NCI-H510A (cell line): ENCODE results near the gene TP73.

ENCODE experiments used
- DNase-seq: peaks from one replicate; lab custom pipeline; 2025; lab: John Stamatoyannopoulos, UW

TP73 gene

DNA sequence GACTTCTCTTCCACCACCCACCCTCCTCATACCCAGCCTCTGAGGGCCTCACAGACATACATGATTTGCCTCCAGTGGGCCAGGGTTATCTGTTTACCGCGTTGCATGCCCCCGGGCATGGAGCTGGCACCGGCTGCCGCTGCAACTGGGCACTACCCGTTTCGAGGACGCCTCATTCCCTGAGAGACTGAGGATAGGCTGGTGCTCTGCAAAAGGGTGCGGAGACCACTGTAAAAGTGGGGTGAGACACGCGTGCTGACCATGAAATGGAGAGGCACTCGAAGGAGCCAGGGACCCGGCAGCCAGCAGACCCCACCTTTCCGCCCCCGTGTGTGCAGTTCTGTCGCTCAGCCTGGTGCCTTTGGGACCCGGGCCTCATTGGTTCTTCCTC lies 20.6 kb downstream of the TP73 start:
- DNase-seq, result no peak

DNA sequence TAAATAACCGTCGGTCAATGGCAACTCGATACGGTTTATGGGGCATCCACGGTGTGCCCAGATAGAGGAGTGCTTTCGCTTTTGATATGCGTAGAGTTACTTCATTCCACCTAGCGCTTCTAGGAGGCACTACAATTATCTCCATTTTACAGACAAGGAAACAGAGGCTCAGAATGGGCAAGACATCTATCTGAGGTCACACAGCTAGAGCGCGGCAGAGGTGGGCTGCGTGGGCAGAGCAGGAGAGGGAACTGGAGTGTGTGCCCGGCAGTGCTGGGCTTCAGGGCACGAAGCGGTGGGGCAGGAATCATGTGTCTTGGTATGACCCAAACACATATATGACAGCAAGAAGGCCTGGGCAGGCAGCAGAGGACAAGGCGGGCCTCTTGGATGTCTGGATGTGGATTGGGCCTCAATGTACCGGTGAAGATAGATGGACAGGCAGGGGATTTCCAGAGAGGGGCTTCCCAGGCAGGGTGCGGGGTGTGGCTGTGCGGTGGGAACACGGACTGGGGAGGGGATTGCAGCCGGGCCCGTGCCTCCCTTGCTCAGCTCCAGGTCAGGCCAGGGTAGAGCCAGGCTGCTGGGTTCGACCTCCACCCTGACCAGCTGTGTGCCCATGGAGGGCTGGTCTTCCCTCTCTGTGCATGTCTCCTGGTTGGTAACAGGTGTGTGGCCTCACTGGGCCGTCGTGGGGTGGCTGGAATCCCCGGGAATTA lies 21.2 kb downstream of the TP73 start:
- no peak for DNase-seq

DNA sequence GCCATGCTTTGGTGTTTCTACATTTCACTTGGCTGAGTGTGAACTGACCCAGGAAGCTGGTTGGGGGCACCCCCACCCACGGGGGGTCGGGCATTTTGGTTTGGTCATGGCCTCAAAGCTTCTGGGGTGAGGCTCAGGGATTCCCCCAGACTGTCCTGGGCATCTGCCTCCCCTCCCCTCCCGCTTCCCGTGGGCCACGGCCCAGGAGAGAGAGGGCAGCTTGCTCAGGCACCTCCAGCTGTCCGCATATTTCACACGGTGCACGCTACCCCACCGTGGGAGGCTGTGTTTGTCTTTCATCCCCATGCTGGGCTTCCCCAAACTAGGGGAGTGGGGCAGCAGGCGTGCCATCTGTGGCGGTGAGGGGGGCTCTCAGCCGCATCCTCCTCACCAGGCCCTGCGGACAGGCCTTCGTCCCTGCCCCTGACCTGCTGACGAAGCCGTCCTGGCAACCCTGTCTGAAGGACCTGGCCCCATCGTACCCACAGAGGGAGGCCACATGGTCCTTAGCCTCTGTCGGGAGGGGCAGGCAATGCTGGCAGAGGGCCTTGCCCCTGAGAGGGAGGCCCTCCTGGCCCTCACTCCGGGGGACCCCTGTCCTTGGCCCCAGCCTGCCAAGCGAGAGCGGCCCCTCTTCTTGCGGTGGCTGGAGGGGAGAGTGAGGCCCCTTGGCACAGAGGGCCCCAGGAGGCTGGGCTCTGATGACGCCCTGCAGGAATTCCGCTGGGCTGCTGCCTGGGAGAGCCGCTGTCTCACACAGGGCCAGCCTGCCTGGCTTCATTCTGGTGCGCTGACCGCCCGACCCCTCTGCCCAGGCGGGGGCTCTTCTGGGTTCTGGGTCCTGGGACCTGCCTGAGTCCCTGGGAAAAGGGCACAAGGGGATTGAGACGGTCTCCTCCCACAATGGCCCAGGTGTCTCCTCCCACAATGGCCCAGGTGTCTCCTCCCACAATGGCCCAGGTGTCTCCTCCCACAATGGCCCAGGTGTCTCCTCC lies 22.1 kb downstream of the TP73 start:
- no peak for DNase-seq

DNA sequence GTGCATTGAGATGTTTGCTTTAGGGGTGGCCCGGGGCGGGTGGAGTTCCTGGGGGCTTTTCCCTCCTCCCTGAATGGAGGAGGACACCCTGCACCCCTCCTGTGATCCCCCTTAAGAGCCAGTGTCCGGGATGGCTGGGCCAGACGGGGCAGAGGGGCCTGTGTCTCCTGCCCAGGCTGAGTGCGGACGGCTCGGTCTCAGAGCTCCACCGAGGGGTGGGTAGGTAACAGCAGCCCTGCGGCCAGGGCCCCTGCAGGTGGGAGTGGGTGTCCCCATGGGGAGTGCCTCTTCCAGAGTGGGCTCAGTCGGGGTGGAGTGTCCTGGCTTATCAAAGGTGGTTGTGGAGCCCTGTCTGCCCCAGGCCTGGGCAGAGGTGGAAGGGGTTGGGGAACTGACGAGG lies 23.1 kb downstream of the TP73 start:
- no peak for DNase-seq

DNA sequence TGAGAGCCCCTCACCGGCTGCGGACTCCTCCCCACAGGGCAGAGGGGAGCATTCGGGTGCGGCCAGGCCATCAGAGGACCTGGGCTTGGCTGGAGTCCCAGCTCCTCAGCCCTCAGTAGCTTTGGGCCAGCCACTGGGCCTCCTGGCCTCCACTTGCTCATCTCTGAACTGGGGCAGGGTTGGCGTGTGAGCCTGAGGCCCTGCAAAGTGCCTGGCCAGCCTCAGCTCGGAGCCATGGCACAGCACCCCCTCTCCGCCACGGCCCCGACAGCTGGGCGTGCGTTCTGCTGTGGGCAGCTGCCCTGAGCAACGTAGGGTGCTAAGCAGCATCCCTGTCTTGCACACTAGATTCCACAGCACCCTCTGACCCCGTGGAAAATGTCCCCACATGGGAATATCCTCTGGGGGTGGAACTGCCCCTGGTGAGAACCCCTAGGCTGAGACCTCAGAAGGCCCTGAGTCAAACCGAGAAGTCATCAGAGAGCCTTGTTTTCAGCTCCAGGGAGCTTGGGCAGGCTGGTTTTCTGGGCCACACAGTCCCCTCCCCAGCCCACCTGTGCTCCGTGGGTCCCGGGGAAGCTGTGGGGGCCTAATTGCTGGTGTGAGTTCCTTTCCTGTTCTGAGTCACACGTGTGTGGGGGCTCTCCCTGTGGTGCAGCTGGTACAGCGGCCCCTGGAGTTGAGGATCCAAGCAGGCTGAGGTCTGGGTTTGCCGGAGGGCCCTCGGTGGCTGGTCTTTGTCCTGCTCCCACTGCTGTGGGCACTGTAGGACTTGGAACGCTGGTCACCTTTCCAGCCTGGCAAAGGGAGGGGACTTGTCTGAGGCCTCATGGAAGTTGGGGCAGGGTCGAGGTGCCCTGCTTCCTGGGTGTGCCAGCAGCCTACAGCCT lies 24.5 kb downstream of the TP73 start:
- DNase-seq, result no peak

DNA sequence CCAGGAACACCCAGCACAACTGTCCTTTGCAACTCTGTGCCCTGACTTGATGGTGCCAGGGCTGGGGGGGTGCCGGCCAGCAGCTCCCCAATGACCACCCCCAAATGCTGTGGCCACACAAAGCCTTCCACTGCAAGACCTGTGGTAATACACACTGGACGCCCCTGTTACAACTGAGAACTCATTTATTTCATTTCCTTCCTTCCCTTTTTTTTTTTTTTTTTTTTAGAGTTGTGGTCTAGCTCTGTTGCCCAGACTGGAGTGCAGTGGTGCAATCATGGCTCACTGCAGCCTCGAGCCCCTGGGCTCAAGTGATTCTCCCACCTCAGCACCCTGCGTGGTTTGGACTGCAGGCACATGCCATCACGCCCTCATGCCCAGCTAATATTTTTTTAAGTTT lies 25.2 kb downstream of the TP73 start:
- no peak for DNase-seq

DNA sequence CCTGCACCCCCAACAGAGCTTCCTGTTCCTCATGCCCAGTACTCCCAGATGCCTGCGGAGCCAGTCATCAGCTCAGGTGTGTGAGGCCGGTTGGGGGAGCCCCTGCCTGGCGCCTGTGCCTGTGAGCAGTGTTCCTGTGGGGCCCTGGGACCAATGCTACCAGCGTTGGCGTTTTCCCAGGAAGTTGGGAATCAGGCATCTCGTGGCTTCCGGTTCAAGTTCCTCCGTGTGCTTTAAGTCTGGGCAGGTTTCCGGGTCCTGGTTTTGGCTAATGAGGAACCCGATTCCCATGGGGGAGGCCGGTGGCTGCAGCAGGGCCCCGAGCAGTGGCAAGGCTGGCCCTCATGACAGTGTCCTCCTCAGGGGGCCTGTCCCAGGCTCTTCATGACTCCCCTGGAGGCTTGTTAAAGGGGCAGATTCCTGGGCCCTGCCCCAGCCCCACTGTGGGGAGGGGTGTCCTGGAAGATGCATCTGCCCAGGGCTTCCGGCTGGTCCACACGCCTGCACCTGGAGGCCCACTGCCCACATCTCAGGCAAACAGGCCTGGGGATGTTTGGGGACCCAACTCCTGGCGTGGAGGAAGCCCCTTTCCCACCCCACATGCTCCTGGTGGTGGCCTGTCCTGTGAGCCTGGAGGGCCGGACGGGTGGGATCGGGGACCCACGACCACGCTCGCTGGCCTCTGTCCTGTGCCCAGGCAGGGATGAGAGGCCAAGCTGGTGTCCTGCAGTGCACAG lies 26.2 kb downstream of the TP73 start:
- DNase-seq, result no peak

DNA sequence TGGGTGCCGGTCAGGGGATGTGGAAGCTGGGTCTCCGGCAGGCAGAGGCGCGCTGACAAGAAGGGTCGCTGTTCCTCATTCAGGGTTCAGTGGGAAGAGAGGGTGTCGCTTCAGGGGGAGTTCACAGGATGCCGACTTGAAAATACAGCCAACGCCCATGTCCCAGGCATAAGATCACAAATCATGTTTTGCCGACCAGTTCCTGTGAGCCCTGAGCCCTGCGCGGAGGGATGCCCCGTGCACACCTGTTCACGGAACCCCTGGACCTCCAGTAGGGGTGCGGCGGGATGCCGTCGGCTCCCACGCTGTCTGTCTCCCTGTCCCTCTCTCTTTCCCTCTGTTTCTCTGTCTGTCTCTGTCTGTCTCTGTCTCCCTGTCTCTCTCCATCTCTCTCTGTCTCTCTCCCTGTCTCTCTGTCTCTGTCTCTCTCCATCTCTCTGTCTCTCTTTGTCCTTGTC lies 26.8 kb downstream of the TP73 start:
- DNase-seq, result no peak

DNA sequence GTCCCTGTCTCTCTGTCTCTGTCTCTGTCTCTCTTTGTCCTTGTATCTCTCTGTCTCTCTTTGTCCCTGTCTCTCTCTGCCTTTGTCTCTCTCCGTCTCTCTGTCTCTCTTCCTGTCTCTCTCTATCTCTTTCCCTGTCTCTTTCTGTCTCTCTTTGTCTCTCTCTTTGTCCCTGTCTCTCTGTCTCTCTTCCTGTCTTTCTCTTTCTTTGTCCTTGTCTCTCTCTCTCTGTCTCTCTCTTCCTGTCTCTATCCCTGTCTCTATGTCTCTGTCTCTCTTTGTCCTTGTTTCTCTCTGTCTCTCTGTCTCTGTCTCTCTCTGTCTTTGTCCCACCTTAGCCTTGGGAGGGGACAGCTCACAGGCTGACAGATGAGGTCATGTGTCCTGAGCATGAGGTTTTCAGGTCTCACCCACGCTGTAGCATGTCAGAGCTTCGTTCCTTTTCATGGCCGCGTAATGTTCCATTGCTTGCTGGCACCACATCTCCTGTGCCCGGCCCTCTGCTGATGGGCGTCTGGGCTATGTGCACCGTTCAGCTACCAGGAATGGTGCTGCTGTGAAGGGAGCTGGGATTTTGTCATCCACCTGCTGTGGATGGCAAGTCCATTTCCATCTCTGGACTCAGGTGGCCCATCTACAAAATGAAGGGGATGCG lies 27.6 kb downstream of the TP73 start:
- no peak for DNase-seq

DNA sequence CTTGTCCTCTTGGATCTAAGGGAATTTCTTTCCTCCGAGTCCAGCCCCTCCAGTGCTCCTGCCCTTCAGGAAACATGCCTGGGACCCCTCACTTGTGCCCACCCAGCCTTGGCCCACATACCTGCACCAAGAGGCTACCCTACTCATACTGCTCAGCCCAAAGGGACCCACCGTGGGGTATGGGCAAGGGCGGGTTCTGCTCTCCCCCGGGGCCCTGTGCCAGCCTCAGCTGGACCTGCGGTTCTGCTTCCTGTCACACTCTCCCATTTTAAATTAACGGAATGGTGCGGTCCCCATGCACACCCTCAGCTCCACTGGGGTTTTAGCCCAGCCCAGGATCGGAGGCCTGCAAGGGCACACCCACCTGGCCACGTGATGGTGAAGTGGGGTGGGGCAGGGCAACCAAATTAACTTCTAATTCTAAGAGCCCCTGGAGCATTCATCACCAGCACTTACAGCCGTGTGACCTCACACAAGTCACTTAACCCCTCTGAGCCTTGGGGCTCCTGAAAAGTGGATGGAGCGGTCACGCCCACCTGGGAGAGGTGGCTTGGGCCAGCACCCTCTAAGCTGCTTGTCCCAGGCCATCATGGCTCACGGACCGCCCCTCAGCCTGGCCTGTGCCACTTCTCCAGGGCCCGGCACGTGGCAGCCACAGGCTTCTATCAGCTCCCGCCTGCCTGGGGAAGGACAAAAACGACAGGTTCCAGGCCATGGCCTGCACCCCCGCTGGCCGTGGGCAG lies 28.3 kb downstream of the TP73 start:
- DNase-seq, result no peak

DNA sequence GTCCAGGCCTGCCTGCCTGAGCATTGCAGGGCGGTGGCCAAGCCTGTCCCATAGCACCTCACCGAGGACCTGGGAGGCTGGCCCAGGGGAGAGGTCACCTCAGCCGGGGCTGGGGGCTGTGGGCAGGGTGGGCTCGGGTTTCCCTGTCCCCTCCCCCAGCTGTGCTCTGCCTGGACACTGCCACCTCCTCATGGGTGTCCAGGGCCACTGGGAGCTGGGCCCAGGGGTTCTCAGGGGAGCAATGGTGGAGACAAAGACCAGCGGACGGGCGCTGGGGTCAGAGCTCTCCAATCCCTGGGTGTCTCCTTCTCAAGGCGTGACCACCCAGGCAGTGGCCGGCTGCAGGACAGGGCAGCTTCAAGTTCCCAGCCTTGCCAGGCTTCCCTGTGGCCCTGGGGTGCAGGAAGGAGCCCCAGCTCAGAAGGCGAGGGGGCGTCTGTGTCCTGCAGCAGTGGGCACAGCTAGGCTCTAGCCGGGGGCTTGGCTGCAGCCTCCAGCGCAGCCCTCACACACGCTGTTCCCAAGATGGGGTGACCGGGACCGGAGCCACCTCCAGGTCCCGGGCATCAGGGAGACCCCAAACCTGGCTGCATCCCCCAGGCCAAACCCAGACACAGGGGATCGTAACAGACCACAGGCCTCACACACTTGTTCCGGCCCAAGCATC lies 29.0 kb downstream of the TP73 start:
- DNase-seq, result no peak

DNA sequence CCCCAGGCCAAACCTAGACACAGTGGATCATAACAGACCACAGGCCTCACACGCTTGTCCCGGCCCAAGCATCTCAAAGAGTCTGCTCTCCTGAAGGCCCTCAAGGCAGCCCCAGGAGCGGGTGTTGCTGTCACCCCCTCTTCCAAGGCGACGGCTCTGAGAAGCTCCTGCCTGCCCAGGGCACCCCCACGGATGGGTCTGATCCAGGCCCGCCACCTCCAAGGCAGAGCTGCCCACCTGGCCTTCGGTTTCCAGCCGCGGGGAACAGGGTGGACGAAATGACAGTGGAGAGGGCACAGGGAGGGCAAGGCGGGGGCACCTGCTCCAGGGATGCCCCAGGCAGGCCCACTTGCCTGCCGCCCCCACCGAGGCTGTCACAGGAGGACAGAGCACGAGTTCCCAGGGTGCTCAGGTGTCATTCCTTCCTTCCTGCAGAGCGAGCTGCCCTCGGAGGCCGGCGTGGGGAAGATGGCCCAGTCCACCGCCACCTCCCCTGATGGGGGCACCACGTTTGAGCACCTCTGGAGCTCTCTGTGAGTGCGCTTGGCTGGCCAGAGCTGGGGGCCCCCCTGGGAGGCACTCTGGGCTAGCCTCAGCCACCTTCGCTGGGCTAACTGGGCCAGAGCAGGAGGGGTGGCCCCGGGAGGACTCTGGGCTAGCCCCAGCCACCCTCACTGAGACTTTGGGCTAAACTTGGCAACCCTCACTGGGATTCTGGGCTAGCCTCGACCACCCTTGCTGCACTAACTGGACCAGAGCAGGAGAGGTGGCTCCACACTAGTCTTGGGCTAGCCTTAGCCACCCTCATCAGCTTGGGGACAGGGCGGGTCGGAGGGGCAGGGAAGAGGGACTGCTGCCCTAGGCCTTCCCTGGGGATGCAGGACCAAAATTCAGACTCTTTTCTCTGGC lies 29.8 kb downstream of the TP73 start:
- DNase-seq, result no peak

DNA sequence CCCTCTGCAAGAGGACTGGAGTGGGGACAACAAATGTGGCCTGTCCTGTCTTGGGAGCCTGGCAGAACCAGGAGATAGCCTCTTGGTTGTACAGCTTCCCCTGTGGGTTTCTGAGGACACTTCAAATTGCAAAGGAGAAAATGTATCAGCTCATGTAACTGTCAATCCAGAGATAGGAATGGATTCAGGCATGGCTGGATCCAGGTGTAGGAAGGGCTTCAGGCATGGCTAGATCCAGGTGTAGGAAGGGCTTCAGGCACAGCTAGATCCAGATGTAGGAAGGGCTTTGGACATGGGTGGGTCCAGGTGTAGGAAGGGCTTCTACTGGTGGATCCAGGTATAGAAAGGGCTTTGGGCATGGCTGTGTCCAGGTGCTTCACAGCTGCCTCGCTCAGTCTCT lies 30.9 kb downstream of the TP73 start:
- DNase-seq, result no peak

DNA sequence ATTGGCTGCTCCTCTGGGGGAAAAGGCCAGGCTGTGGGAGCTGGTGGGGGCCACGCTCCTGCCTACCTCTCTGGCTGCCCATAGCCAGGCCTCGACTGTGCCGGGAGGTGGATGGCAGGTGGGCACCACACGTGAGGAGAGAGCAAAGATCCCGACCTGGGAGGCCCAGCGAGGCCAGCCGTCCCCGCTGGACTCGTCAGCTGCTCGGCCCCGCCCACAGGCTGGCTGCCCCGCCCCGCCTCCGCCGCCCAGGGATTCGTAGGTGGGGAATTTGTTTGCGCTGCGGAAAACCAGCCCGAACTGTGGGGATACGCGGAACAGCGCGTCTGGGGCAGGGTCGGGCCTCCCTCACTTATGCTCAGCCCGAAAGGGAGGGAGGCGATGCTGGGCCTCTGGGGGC lies 31.7 kb downstream of the TP73 start:
- DNase-seq, result no peak

DNA sequence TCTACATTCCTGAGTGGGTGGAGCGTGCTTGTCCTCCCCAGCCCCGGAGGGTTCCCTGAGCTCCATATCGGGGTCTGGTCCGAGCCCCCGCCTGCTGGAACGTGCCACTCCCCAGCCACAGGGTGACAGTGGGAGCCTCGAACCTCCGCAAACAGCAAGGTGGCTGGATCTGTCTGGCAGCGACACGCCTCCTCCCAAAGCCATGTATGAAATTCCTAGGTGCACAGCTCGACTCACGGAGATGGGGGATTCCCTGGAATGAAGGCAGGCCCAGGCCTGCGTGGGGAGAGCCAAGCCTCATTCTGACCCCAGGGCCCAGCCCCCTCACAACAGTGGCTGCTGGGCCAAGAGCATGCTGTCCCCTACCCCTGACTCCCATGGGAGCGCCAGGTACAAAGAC lies 32.9 kb downstream of the TP73 start:
- no peak for DNase-seq

DNA sequence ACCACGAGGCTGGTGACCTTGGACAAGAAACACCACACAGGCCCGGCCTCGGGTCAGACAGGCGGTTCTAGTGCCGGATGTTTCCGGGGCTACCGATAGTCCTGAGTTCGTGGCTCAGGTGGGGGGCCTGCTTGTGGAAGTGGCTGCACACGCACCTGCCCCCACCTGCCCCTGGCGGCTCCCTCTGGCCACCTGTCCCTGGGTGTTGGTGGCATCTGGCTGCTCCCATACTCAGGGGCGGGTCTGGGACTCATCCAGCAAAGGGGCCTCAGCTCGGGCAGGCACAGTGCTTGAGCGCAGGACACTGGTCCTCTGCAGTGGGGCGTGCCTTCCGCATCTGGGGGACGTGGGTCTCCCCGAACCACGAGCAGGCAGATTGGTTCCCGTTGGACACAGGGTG lies 33.6 kb downstream of the TP73 start:
- no peak for DNase-seq

DNA sequence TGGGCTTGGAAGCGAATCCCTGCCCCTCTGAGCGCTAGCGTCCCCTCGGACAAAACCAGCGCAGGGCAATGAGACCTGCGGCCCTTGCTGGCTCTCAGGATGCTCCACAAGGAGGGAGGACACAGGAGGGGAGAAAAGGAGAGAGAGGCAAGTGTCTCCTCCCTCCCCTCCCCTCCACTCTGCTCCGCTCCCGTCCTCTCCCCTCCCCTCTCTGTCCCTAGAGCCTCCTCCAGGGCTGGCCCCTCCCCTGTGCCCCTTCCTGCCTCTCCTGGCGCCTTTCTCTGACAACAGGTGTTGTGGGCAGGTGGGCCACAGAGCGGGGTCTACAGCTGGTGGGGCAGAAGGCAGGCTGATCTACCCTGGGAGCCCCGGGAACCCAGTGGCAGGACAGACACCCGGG lies 35.2 kb downstream of the TP73 start:
- DNase-seq, result peak; percentile 53

DNA sequence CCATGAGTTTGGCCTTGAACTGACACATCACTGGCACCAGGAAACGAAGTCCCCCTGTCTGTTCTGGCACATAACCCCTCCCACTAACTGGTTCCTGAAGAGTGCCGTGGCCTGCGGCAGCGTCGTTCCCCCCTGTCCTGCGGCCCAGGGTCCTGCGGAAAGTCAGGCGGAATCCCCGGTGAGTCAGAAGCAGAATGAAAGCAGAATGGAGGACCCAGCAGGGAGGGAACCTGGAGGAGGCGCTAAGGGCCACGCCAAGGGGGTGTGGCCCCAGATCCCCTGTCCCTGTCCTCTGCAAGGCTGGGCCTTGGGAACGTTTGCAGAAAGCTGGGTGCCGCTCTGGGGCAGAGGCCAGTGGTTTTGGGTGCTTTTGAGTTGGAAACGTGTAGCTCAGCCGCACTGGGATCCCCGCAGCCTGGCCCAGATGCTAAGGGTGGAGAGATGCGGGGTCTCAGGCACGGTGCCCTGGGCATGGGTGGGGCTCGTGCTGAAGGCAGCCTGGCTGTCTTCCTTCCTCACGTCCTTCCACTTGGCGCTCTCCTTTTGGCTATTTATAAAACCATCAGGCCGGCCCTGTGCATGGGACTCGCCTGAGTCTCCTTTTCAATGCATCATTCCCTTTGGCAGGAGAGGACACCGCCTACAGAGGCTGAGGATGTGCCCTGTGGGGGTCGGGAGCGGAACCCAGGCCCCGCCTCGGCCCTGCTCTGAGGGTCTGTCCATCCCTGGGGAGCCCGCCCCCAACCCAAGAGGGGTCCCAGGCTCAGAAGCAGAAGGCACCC lies 36.2 kb downstream of the TP73 start:
- DNase-seq, result peak; percentile 47
